Psoas muscle (tissue), 8 donors: ENCODE results near the gene PCBP2. TPM values are rescaled to one million over a fixed set of nuclear protein-coding genes. Genes with fewer than 3 reads are reported as not detected.
"Not testable (repeated sequence)": the region's sequence is repeated elsewhere in the genome, so short reads cannot be mapped to it uniquely, and the experiment has no call there.

Source experiments
- ATAC-seq, 4 donors: fragments of 200-7000 bp; cut with Tn5 transposase; one replicate each; pipeline ENCODE4 v1.9.1; 2020; ENCODE audit warnings: moderate library complexity in 3 of 4, mild to moderate bottlenecking in 2 of 4
- DNase-seq, 2 donors: peaks; one replicate each; pipeline ENCODE4 v3.0.0-alpha.2; 2020
- H3K27ac ChIP-seq: fragments of 200-600 bp; one replicate; pipeline ENCODE4 v1.8.0; 2022
- H3K27me3 ChIP-seq, 3 donors: fragments of 200-600 bp in 1 of 3; one replicate each; pipeline versions ENCODE4 v1.6.1 to v1.8.0; 2013 to 2022; ENCODE audit warnings: low read length in 2 of 3, mild to moderate bottlenecking in 2 of 3, moderate library complexity in 1 of 3; ENCODE audit not compliant: insufficient read depth in 3 of 3
- H3K36me3 ChIP-seq, 2 donors: fragments of 200-600 bp in 1 of 2; one replicate each; pipeline versions ENCODE4 v1.6.1 to v1.8.0; 2013 to 2022; ENCODE audit warnings: low read depth in 1 of 2, mild to moderate bottlenecking in 1 of 2, moderate library complexity in 1 of 2; ENCODE audit not compliant: insufficient read depth in 1 of 2
- H3K4me1 ChIP-seq: fragments of 200-600 bp; one replicate; pipeline ENCODE4 v1.8.0; 2022
- H3K4me3 ChIP-seq: fragments of 200-600 bp; one replicate; pipeline ENCODE4 v1.8.0; 2022; ENCODE audit warnings: mild to moderate bottlenecking
- H3K9me3 ChIP-seq: fragments of 200-600 bp; one replicate; pipeline ENCODE4 v1.8.0; 2022
- WGBS, 3 donors: extraction: QIAGEN DNeasy Blood & Tissue Kit; methylation state at CpG; one replicate each; pipeline versions ENCODE4 v1.1.6 to v1.1.7; 2013; 5-methylcytosine and 5-hydroxymethylcytosine counted together
- intact Hi-C, 2 donors: fragments of 100-400 bp; cut with DNase I; formaldehyde crosslinking; loops; one replicate each; pipeline versions ENCODE4 v1.11.0 to v1.14.2; 2022
- polyA plus RNA-seq, 3 donors: library from polyadenylated mRNA; stranded (reverse); fragments of 200-250 nt; gene quantifications; one replicate each; pipeline ENCODE4 v1.2.3, GENCODE V29; 2013
- total RNA-seq, 4 donors: library from RNA; stranded (reverse); fragmentation: NEBNext Ultra II Directional in 2 of 4; extraction: Animal tissue kit (Norgen Biotek cat#: 25700) in 2 of 4; gene quantifications; one replicate each; pipeline versions ENCODE4 v1.2.1 to v1.2.4, GENCODE V29; 2021 to 2023
- TF ChIP-seq, protein P1 (sequence below): fragments of 200-600 bp; IDR thresholded peaks from one replicate; pipeline ENCODE4 v1.8.0; 2022; ENCODE audit warnings: antibody characterized with exemption
- donor health status: healthy with polysubstance abuse.
- donor health status: DM: no; HTN: no; CAD: no; lungs with moderate emphysema.
- donor health status: Bipolar disorder and iron deficiency.
- donor health status: healthy.
- donor health status: DM: yes; HTN: yes; CAD: no.
- donor health status: DM: no; HTN: no; CAD: no.
- donor health status: DM: no; HTN: no; CAD: no.
- donor health status: DM: yes; HTN: yes; CAD: no.

The PCBP2 gene
- total and polyA plus RNA-seq, 7 donors = 254 to 507 (median 412) TPM

DNA sequence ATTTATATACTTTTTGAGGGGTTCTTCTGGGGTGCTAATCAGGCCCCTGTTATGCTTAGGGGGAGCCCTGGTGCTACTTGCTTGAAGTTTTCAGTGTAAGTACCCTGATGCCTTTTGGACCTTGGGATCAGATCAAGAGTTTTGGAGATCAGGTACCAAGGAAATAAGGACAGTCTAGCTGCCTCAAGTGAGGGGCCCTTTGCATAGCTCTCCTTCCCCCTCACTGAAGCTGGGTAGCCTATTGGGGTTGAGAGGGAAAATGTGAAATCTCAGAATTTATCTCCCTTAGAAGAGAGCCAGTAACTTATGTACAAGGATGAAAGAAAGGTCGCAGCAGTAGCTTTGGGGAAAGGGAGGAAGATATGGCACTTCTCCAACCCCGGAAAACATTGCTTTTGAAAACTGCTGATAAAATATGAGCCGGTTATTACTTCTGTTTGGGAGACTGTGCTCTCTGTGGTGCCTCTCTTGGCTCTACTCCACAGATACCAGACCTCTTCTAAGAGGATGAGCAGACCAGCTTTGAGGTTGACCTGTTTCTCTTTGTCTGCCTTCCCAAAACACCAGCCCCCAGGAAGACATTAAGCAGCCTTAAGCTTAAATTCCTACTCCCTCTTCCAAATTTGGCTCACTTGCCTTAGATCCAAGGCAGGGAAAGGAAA, 37.0 kb upstream of the PCBP2 start:
- intact Hi-C loops = no loop called here
- Histone ChIP-seq H3K36me3 (peaks cover 12 to 46% of the 10 kb centered on the region in 2 donors), H3K9me3 (no peaks in the 10 kb centered on the region), H3K27me3 (no peaks in the 10 kb centered on the region), H3K4me3 (no peak overlapping the region), H3K27ac (no peak overlapping the region), H3K4me1 (no peaks in the 10 kb centered on the region)
- TF ChIP-seq, protein P1, sequence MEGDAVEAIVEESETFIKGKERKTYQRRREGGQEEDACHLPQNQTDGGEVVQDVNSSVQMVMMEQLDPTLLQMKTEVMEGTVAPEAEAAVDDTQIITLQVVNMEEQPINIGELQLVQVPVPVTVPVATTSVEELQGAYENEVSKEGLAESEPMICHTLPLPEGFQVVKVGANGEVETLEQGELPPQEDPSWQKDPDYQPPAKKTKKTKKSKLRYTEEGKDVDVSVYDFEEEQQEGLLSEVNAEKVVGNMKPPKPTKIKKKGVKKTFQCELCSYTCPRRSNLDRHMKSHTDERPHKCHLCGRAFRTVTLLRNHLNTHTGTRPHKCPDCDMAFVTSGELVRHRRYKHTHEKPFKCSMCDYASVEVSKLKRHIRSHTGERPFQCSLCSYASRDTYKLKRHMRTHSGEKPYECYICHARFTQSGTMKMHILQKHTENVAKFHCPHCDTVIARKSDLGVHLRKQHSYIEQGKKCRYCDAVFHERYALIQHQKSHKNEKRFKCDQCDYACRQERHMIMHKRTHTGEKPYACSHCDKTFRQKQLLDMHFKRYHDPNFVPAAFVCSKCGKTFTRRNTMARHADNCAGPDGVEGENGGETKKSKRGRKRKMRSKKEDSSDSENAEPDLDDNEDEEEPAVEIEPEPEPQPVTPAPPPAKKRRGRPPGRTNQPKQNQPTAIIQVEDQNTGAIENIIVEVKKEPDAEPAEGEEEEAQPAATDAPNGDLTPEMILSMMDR = no peak
- DNase-seq = no peak
- no peak for ATAC-seq
- WGBS, 3 donors = 48 to 76% (median 51%) methylated on average over 3 of the region's 3 CpGs

DNA sequence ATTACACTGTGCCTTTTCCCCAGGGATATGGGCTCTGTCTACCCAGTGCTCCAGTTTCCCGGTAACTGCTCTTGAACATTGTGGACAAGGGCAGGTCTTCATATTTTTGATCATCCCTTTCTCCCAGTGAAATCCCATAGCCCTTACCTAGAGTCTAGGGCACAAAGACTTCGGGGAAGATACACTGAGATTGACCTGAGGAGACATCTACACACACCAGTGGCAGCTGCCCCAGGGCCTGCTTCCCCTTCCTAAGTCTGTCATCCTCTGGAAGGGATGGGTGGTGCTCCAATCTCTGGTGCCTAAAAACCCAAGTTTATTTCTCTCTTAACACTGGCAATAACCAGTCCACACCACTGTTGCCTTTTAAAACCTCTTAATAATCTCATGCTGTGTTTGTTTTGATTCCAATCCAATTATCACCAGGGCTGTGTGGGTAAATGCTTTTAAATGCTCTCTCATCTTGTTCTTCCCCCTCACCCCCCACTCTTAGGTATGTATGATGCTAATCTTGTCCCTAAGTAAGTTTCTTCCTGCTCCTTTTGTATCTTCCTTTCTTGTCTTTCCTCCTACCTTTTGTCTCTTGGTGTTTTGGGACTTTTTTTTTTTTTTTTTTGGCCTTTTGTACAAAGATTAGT, 36.0 kb upstream of the PCBP2 start:
- peaks cover 9 to 36% of the 10 kb centered on the region in 2 donors for H3K36me3 ChIP-seq
- DNase-seq, H3K4me1 ChIP-seq, H3K9me3 ChIP-seq, H3K27me3 ChIP-seq, H3K4me3 ChIP-seq, intact Hi-C loops, ATAC-seq, H3K27ac ChIP-seq: not testable (repeated sequence)
- WGBS, 3 donors = 70 to 76% (median 75%) methylated on average over 2 of the region's 2 CpGs

DNA sequence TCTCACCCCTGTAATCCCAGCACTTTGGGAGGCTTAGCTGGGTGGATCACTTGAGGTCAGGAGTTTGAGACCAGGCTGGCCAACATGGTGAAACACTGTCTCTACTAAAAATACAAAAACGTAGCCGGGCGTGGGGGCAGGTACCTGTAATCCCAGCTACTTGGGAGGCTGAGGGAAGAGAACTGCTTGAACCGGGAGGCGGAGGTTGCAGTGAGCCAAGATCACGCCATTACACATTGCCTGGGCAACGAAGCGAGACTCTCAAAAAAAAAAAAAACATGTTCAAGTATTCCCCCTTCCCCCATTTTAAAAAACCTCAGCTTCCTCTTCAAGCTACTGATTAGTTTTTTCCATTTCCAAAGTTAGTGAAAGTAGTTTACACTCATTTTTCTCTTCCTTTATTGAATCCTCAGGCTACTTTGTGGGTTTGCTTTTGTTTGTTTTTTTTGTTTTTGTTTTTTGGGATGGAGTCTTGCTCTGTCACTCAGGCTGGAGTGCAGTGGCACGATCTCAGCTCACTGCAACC, 34.5 kb upstream of the PCBP2 start:
- H3K9me3 ChIP-seq, H3K27me3 ChIP-seq, H3K27ac ChIP-seq, ATAC-seq, DNase-seq, H3K4me3 ChIP-seq, intact Hi-C loops, H3K4me1 ChIP-seq: not testable (repeated sequence)
- peaks cover 0 to 21% of the 10 kb centered on the region in 2 donors for H3K36me3 ChIP-seq
- 64 to 80% (median 73%) methylated on average over 9 of the region's 9 CpGs for WGBS, 3 donors

DNA sequence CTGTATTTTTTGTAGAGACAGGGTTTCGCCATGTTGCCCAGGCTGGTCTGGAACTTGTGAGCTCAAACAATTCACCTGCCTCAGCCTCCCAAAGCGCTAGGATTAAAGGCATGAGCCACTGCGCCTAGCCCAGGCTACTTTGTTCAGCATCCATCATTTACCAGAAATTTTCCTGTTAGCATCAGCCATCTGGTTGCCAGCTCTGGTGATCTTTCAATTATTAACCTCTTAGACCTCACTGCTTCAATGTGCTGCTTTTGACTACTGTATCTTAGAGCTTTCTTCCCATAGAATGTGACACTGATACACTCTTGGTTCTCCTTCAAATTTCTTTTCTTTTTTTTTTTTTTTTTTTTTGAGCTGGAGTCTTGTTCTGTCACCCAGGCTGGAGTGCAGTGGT, 33.7 kb upstream of the PCBP2 start:
- H3K27me3 ChIP-seq = no peaks in the 10 kb centered on the region
- no peaks in the 10 kb centered on the region for H3K9me3 ChIP-seq
- no peak overlapping the region for H3K27ac ChIP-seq
- peaks cover 0 to 18% of the 10 kb centered on the region in 2 donors for H3K36me3 ChIP-seq
- no peak overlapping the region for H3K4me3 ChIP-seq
- DNase-seq (no peak), ATAC-seq (no peak)
- TF ChIP-seq, protein P1 = no peak
- intact Hi-C loops = no loop called here
- WGBS, 3 donors = 82 to 85% (median 83%) methylated on average over 3 of the region's 3 CpGs
- peaks cover 2% of the 10 kb centered on the region for H3K4me1 ChIP-seq

DNA sequence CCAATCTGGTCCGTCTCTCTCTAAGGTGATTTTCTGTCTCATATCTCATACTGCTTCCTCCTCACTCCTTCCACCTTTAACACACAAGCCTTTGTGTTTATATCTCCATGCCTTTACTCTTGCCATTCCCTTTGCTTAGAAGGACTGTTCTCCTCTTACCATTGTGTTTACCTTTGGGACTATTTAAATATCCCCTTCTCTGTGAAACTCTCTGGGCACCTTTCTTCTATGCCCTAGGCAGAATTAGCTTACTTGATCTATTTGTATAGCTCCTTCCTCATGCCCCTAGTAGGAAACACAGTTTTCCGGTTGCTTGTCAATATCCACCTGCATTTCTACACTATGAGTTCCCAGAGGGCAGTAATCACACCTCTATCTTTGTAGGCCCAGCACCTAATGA, 32.1 kb upstream of the PCBP2 start:
- Histone ChIP-seq H3K4me3 (no peak overlapping the region), H3K27ac (no peak overlapping the region), H3K9me3 (no peaks in the 10 kb centered on the region), H3K36me3 (peaks cover 0 to 3% of the 10 kb centered on the region in 2 donors), H3K27me3 (no peaks in the 10 kb centered on the region), H3K4me1 (peaks cover 2% of the 10 kb centered on the region)
- ATAC-seq (no peak), DNase-seq (no peak)
- intact Hi-C loops = loop anchor here in 1 of 2 donors (2.0 kb wide), 1 partner anchor 67 kb away; no protein-coding TSS in a partner anchor
- TF ChIP-seq, protein P1 = no peak
- WGBS, 3 donors = 85 to 88% (median 85%) methylated on average over 2 of the region's 2 CpGs

DNA sequence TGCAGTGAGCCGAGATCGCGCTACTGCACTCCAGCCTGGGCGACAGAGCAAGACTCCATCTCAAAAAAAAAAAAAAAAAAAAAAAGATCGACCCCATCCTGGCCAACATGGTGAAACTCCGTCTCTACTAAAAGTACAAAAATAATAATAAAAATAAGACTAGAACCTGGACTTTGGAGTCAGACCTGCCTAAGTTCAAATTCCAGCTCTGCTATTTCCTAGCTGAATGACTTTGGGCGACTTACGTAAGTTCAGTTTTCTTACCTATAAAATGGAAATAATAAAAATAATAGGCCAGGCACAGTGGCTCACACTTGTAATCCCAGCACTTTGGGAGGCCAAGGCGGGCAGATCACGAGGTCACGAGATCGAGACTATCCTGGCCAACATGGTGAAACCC, 29.7 kb upstream of the PCBP2 start:
- ATAC-seq, DNase-seq, H3K9me3 ChIP-seq, H3K27ac ChIP-seq, H3K4me1 ChIP-seq, H3K36me3 ChIP-seq, intact Hi-C loops, H3K27me3 ChIP-seq, H3K4me3 ChIP-seq: not testable (repeated sequence)
- whole genome bisulfite sequencing, 3 donors = 89 to 92% (median 89%) methylated on average over 12 of the region's 12 CpGs
